ENCODE results near the gene MELTF. TPM values are rescaled to one million over a fixed set of nuclear protein-coding genes. Genes with fewer than 3 reads are reported as not detected.
A peak's percentile ranks its signal among the peaks of the same experiment; 100 is the strongest.

The MELTF gene
- polyA plus RNA-seq, 3 donors: 0.34 to 2.8 (median 0.36) TPM

- WGBS (ENCODE audit: insufficient coverage): 94% methylated on average over 4 of the region's 4 CpGs
- Histone ChIP-seq H3K4me3 (replicated peaks in 1 of 3; ENCODE audit: low read depth in 2 of 3, low read length in 3 of 3) (no peak overlapping the region), H3K4me2 (replicated peaks; ENCODE audit: extremely low read depth, low read length, poor library complexity, severe bottlenecking) (no peak overlapping the region), H3K27me3 (ENCODE audit: control insufficient read depth in 2 of 2, insufficient read depth in 2 of 2, low read length in 2 of 2) (no peaks in the 10 kb centered on the region), H3K4me1 (ENCODE audit: control insufficient read depth in 1 of 2, insufficient read depth in 2 of 2, low read length in 2 of 2) (no peaks in the 10 kb centered on the region), H3K27ac (ENCODE audit: low read depth in 1 of 2, low read length in 2 of 2) (no peak overlapping the region), H3K9me3 (replicated peaks in 1 of 2; ENCODE audit: control insufficient read depth in 1 of 2, insufficient read depth in 1 of 2, low read length in 2 of 2) (no peaks in the 10 kb centered on the region), H2AFZ (ENCODE audit: insufficient read depth, low read depth, low read length, poor library complexity, severe bottlenecking) (no peak overlapping the region), H4K20me1 (ENCODE audit: insufficient read depth, low read length) (no peaks in the 10 kb centered on the region), H3K79me2 (ENCODE audit: insufficient read depth, low read length) (no peaks in the 10 kb centered on the region), H3K9ac (ENCODE audit: insufficient read depth, low read length, poor library complexity, severe bottlenecking) (no peak overlapping the region), H3K36me3 (replicated peaks in 1 of 2; ENCODE audit: control insufficient read depth in 1 of 2, insufficient read depth in 2 of 2, low read length in 2 of 2) (no peaks in the 10 kb centered on the region)
- H3K27ac Mint-ChIP-seq: peak overlapping the region in 1 of 7 donors; percentile 10
- H3K4me1 Mint-ChIP-seq: peaks cover 6% of the 10 kb centered on the region
- no peak overlapping the region for H3K4me3 Mint-ChIP-seq
- DNase-seq: no peak
- no peak for TF ChIP-seq CTCF (IDR thresholded peaks at IDR 0.05)
- intact Hi-C loops (cut with micrococcal nuclease): no loop called here
- H3K36me3 Mint-ChIP-seq: no peaks in the 10 kb centered on the region
- peaks cover 0 to 3% (median 0%) of the 10 kb centered on the region in 7 donors for H3K9me3 Mint-ChIP-seq
- peaks cover 6 to 13% (median 12%) of the 10 kb centered on the region in 3 donors for H3K27me3 Mint-ChIP-seq (ENCODE audit: low read depth in 3 of 3)
Measured at GRCh38 chr3:196975349-196975748, 54.3 kb downstream of the MELTF start.

- WGBS (ENCODE audit: insufficient coverage): 97% methylated on average over 4 of the region's 5 CpGs
Measured at GRCh38 chr3:196974661-196975060, 55.0 kb downstream of the MELTF start.

More at GRCh38 chr3:196974661-196975060, 55.0 kb downstream of the MELTF start:
- H3K27ac ChIP-seq (ENCODE audit: low read depth in 1 of 2, low read length in 2 of 2): no peak overlapping the region
- no peak overlapping the region for H3K9ac ChIP-seq (ENCODE audit: insufficient read depth, low read length, poor library complexity, severe bottlenecking)
- H3K27me3 ChIP-seq (ENCODE audit: control insufficient read depth in 2 of 2, insufficient read depth in 2 of 2, low read length in 2 of 2): no peaks in the 10 kb centered on the region
- no peaks in the 10 kb centered on the region for H3K9me3 ChIP-seq (replicated peaks in 1 of 2; ENCODE audit: control insufficient read depth in 1 of 2, insufficient read depth in 1 of 2, low read length in 2 of 2)
- no peak overlapping the region for H2AFZ ChIP-seq (ENCODE audit: insufficient read depth, low read depth, low read length, poor library complexity, severe bottlenecking)
- no peak overlapping the region for H3K4me3 ChIP-seq (replicated peaks in 1 of 3; ENCODE audit: low read depth in 2 of 3, low read length in 3 of 3)
- Mint-ChIP-seq H3K9me3 (peaks cover 0 to 3% (median 0%) of the 10 kb centered on the region in 7 donors), H3K27ac (peak overlapping the region in 1 of 7 donors; percentile 6), H3K36me3 (no peaks in the 10 kb centered on the region), H3K27me3 (ENCODE audit: low read depth in 3 of 3) (peaks cover 10 to 15% (median 14%) of the 10 kb centered on the region in 3 donors), H3K4me3 (no peak overlapping the region), H3K4me1 (peaks cover 10% of the 10 kb centered on the region)
- no peak overlapping the region for H3K4me2 ChIP-seq (replicated peaks; ENCODE audit: extremely low read depth, low read length, poor library complexity, severe bottlenecking)
- intact Hi-C loops (cut with micrococcal nuclease): no loop called here
- DNase-seq: no peak
- H3K4me1 ChIP-seq (ENCODE audit: control insufficient read depth in 1 of 2, insufficient read depth in 2 of 2, low read length in 2 of 2): peaks cover 0 to 3% of the 10 kb centered on the region in 2 donors
- H3K36me3 ChIP-seq (replicated peaks in 1 of 2; ENCODE audit: control insufficient read depth in 1 of 2, insufficient read depth in 2 of 2, low read length in 2 of 2): no peaks in the 10 kb centered on the region
- no peaks in the 10 kb centered on the region for H4K20me1 ChIP-seq (ENCODE audit: insufficient read depth, low read length)
- TF ChIP-seq CTCF (IDR thresholded peaks at IDR 0.05): no peak
- H3K79me2 ChIP-seq (ENCODE audit: insufficient read depth, low read length): no peaks in the 10 kb centered on the region

Measured in CD14-positive monocyte (primary cell).